ENCODE results near the gene RACGAP1. TPM values are rescaled to one million over a fixed set of nuclear protein-coding genes. Genes with fewer than 3 reads are reported as not detected.

The RACGAP1 gene
- total and polyA plus RNA-seq, 12 donors, result 1.3 to 28.4 (median 6.2) TPM

DNA sequence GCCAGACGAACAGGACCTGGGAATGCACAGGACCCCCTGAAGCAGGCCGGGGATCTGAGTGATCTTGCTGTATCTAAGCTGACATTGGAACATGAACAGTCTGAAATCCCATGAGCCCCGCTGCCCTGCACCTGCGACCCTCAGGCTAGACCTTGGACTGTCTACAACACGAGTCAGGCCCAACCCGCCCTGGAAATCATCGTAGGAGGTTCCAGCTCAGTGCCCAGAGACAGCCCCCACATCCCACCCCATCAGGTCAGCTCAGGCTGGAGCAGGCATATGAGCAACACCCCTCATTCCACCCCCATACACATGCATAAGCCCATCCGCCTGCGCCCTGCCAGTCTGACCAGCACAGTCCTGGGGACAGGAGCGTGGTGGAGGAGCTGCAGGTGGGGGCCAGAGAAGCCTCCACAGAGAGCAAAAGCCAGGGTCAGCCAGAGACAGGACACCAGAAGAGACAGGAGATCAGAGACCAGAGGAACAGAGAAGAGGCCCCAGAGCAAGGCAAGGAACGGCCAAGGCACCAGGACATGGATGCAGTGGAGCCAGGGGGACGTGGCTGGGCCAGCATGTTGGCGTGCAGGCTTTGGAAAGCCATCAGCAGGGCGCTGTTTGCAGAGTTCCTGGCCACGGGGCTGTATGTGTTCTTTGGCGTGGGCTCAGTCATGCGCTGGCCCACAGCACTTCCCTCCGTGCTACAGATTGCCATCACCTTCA is 52.5 kb downstream of the RACGAP1 start, which contains the start of gene AQP6:
AQP6 (plus strand) TSS at position 307 of the 720 bp plus-strand sequence; CDS start at position 534, 227 bp downstream.
- H3K4me1 ChIP-seq (replicated peaks in 1 of 2), result peaks cover under 1 to 1% of the 10 kb centered on the region in 2 donors
- H3K27ac ChIP-seq, result no peak within 1 kb of the TSS
- TF ChIP-seq POLR2A (IDR thresholded peaks at IDR 0.05), result no peak
- TF ChIP-seq, protein P1, sequence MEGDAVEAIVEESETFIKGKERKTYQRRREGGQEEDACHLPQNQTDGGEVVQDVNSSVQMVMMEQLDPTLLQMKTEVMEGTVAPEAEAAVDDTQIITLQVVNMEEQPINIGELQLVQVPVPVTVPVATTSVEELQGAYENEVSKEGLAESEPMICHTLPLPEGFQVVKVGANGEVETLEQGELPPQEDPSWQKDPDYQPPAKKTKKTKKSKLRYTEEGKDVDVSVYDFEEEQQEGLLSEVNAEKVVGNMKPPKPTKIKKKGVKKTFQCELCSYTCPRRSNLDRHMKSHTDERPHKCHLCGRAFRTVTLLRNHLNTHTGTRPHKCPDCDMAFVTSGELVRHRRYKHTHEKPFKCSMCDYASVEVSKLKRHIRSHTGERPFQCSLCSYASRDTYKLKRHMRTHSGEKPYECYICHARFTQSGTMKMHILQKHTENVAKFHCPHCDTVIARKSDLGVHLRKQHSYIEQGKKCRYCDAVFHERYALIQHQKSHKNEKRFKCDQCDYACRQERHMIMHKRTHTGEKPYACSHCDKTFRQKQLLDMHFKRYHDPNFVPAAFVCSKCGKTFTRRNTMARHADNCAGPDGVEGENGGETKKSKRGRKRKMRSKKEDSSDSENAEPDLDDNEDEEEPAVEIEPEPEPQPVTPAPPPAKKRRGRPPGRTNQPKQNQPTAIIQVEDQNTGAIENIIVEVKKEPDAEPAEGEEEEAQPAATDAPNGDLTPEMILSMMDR (IDR thresholded peaks at IDR 0.05), result no peak
- H3K9me3 ChIP-seq (replicated peaks in 1 of 3), result no peaks in the 10 kb centered on the region
- H3K4me3 ChIP-seq, result no peak within 1 kb of the TSS
- H3K36me3 ChIP-seq (replicated peaks in 1 of 2), result no peaks in the 10 kb centered on the region
- no peak for DNase-seq
- 74 to 84% (median 79%) methylated on average over 14 to 18 of the region's 18 CpGs for WGBS, 4 donors
- H3K27me3 ChIP-seq, result peaks cover 3% of the 10 kb centered on the region
- intact Hi-C loops (cut with DNase I), result loop anchor here in 1 of 2 donors (5.0 kb wide), 1 partner anchor 90 kb away; no protein-coding TSS in a partner anchor

DNA sequence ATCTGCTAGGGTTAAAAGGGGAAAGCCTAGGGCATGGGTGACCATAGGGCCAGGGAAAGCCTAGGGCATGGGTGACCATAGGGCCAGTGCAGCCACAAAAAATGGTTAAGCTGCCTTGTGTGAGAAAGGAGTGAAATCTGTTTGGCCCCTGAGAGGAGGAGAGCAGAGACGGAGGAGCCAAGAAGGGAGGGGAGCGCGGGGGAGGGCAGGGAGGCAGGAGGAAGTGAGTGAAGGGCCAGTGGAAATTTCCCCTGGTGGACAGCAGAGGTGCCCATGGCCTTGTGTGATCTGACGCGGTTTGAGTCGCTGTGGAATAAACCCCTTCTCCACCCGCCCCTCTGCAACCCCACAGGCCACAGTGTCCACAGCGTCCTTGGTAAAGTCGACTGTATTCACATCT is 53.2 kb downstream of the RACGAP1 start:
- H3K27me3 ChIP-seq, result peaks cover 3% of the 10 kb centered on the region
- no peak overlapping the region for H3K27ac ChIP-seq
- intact Hi-C loops (cut with DNase I), result loop anchor here in 1 of 2 donors (5.0 kb wide), 1 partner anchor 90 kb away; no protein-coding TSS in a partner anchor
- peaks cover 5 to 7% of the 10 kb centered on the region in 2 donors for H3K4me1 ChIP-seq (replicated peaks in 1 of 2)
- no peak overlapping the region for H3K4me3 ChIP-seq
- no peak for TF ChIP-seq POLR2A (IDR thresholded peaks at IDR 0.05)
- TF ChIP-seq, protein P1 (IDR thresholded peaks at IDR 0.05), result no peak
- no peak for DNase-seq
- H3K9me3 ChIP-seq (replicated peaks in 1 of 3), result no peaks in the 10 kb centered on the region
- H3K36me3 ChIP-seq (replicated peaks in 1 of 2), result no peaks in the 10 kb centered on the region
- WGBS, 4 donors, result 72 to 77% (median 76%) methylated on average over 7 to 9 of the region's 9 CpGs

DNA sequence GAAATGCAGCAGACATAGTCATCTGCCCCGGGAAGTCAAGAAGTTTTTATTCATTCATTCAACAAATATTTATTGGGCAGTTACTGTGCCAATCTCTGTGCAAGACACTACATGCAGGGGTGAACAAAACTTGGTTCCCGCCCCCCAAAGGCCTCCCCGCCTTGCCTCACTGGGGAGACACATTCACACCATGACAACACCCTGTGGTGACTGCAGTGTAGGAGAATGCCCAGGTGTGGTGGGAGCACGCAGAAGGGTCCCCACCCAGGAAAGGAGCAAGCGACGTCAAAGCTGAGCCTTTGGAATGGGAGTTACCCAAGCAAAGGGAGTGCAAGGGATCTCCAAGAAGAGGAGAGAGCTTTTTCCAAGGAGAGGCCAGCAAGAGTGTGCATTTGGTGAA is 54.2 kb downstream of the RACGAP1 start:
- peaks cover 5 to 9% of the 10 kb centered on the region in 2 donors for H3K4me1 ChIP-seq (replicated peaks in 1 of 2)
- no peaks in the 10 kb centered on the region for H3K9me3 ChIP-seq (replicated peaks in 1 of 3)
- TF ChIP-seq, protein P1 (IDR thresholded peaks at IDR 0.05), result no peak
- TF ChIP-seq POLR2A (IDR thresholded peaks at IDR 0.05), result no peak
- no peak overlapping the region for H3K4me3 ChIP-seq
- H3K27ac ChIP-seq, result no peak overlapping the region
- WGBS, 4 donors, result 78 to 90% (median 84%) methylated on average over 6 of the region's 6 CpGs
- H3K27me3 ChIP-seq, result peaks cover 3% of the 10 kb centered on the region
- DNase-seq, result no peak
- intact Hi-C loops (cut with DNase I), result loop anchor here in 1 of 2 donors (5.0 kb wide), 1 partner anchor 91 kb away; no protein-coding TSS in a partner anchor
- H3K36me3 ChIP-seq (replicated peaks in 1 of 2), result no peaks in the 10 kb centered on the region

DNA sequence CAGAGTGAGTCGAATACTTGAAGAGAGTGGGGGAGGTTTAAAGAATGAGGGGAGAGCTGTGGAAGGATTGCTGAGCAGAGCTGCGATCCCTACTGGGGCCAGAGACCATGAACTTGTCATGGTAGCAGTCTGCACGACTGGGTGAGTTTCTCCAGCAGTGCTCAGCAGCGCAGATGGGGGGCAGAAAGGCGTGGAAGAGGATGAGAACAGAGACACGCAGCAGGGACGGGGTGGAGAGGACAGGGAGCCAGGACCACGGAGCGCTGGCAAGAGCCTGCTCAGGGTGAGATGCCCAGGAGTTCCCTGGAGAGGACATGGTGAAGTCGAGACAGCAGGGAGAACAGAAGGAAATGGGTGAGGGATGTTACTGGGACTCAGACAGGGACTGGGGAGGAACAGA is 54.6 kb downstream of the RACGAP1 start:
- intact Hi-C loops (cut with DNase I), result loop anchor here in 1 of 2 donors (5.0 kb wide), 1 partner anchor 92 kb away; no protein-coding TSS in a partner anchor
- peaks cover 3% of the 10 kb centered on the region for H3K27me3 ChIP-seq
- no peak overlapping the region for H3K4me3 ChIP-seq
- H3K9me3 ChIP-seq (replicated peaks in 1 of 3), result no peaks in the 10 kb centered on the region
- no peaks in the 10 kb centered on the region for H3K36me3 ChIP-seq (replicated peaks in 1 of 2)
- WGBS, 4 donors, result 65 to 83% (median 72%) methylated on average over 10 of the region's 10 CpGs
- no peak for DNase-seq
- no peak overlapping the region for H3K27ac ChIP-seq
- peaks cover 5 to 9% of the 10 kb centered on the region in 2 donors for H3K4me1 ChIP-seq (replicated peaks in 1 of 2)
- TF ChIP-seq, protein P1 (IDR thresholded peaks at IDR 0.05), result no peak
- no peak for TF ChIP-seq POLR2A (IDR thresholded peaks at IDR 0.05)

All from adrenal gland (tissue), 12 donors.